Loucy (cell line): ENCODE measurements around the gene OR5A2.

ENCODE experiments used
- H2AFZ ChIP-seq: fragments of 200-600 bp; sonication (generic); 2 replicates; pipeline ENCODE4 v1.6.0; 2016; ENCODE audit warnings: antibody characterized with exemption, mild to moderate bottlenecking, low read length, moderate library complexity
- H3F3A ChIP-seq: fragments of 200-600 bp; 2 replicates; pipeline ENCODE4 v1.6.0; 2016; ENCODE audit warnings: antibody characterized with exemption, low read depth, mild to moderate bottlenecking
- H3K27me3 ChIP-seq: fragments of 200-600 bp; sonication (generic); 2 replicates; pipeline ENCODE4 v1.6.1; 2014; ENCODE audit warnings: low read length, mild to moderate bottlenecking; ENCODE audit not compliant: insufficient read depth, poor library complexity, severe bottlenecking
- H3K36me3 ChIP-seq: fragments of 200-600 bp; sonication (generic); 2 replicates; pipeline ENCODE4 v1.6.1; 2016; ENCODE audit warnings: low read length; ENCODE audit not compliant: insufficient read depth
- H3K4me1 ChIP-seq: fragments of 200-600 bp; sonication (generic); 2 replicates; pipeline ENCODE4 v1.5.1; 2014; ENCODE audit warnings: low read length, mild to moderate bottlenecking; ENCODE audit not compliant: insufficient read depth, poor library complexity, severe bottlenecking
- H3K4me2 ChIP-seq: fragments of 200-600 bp; sonication (generic); 2 replicates; pipeline ENCODE4 v1.6.0; 2014; ENCODE audit warnings: antibody characterized with exemption, low read length, low read depth, mild to moderate bottlenecking; ENCODE audit not compliant: poor library complexity, severe bottlenecking
- H3K4me3 ChIP-seq: fragments of 200-600 bp; sonication (generic); 2 replicates; pipeline ENCODE4 v1.5.1; 2014; ENCODE audit warnings: low read length, mild to moderate bottlenecking, mixed read lengths; ENCODE audit not compliant: poor library complexity, severe bottlenecking
- H3K79me2 ChIP-seq: fragments of 200-600 bp; sonication (generic); 2 replicates; pipeline ENCODE4 v1.6.1; 2014; ENCODE audit warnings: low read length; ENCODE audit not compliant: insufficient read depth
- H3K9ac ChIP-seq: fragments of 200-600 bp; sonication (generic); 2 replicates; pipeline ENCODE4 v1.6.0; 2014; ENCODE audit warnings: mild to moderate bottlenecking, low read depth, low read length, moderate library complexity; ENCODE audit not compliant: poor library complexity, severe bottlenecking
- H3K9me2 ChIP-seq: fragments of 200-600 bp; sonication (generic); replicated peaks from 2 replicates; pipeline ENCODE4 v1.6.1; 2016; ENCODE audit warnings: low read depth, low read length, mixed read lengths
- H3K9me3 ChIP-seq: fragments of 200-600 bp; sonication (generic); 2 replicates; pipeline ENCODE4 v1.6.1; 2014; ENCODE audit warnings: mild to moderate bottlenecking, antibody characterized with exemption, low read length, low read depth; ENCODE audit not compliant: insufficient read depth
- H4K20me1 ChIP-seq: fragments of 200-600 bp; sonication (generic); 2 replicates; pipeline ENCODE4 v1.6.0; 2014; ENCODE audit warnings: antibody characterized with exemption, low read length, mild to moderate bottlenecking; ENCODE audit not compliant: insufficient read depth, poor library complexity, severe bottlenecking
- CTCF ChIP-seq: fragments of 200-600 bp; sonication (generic); conservative IDR thresholded peaks from 2 replicates; pipeline ENCODE4 v1.5.1; 2014; ENCODE audit warnings: mild to moderate bottlenecking, antibody characterized with exemption, low read length
- EZH2phosphoT487 ChIP-seq: fragments of 200-600 bp; IDR thresholded peaks from 2 replicates; pipeline ENCODE4 v1.6.1; 2018; ENCODE audit warnings: antibody characterized with exemption, mild to moderate bottlenecking, moderate library complexity, borderline replicate concordance

Gene OR5A2

GRCh38 chr11:59426361-59427067, at the start of gene OR5A2:
OR5A2 (minus strand) TSS chr11:59426413; CDS start chr11:59422953, 3,460 bp downstream.
- Histone ChIP-seq H3K27me3 (no peaks in the 10 kb centered on the region), H2AFZ (no peak within 1 kb of the TSS), H3K9ac (no peak within 1 kb of the TSS), H3K9me3 (no peaks in the 10 kb centered on the region), H3K9me2 (no peaks in the 10 kb centered on the region), H3F3A (no peaks in the 10 kb centered on the region), H3K4me3 (no peak within 1 kb of the TSS), H3K4me1 (no peaks in the 10 kb centered on the region), H3K36me3 (no peaks in the 10 kb centered on the region), H3K79me2 (no peaks in the 10 kb centered on the region), H3K4me2 (no peak within 1 kb of the TSS), H4K20me1 (no peaks in the 10 kb centered on the region)
- no peak for TF ChIP-seq CTCF
- no peak for TF ChIP-seq EZH2phosphoT487

GRCh38 chr11:59475176-59475575, 49.0 kb upstream of the OR5A2 start:
- H3F3A ChIP-seq = no peaks in the 10 kb centered on the region
- H3K9me3 ChIP-seq = no peaks in the 10 kb centered on the region
- no peak overlapping the region for H2AFZ ChIP-seq
- no peaks in the 10 kb centered on the region for H4K20me1 ChIP-seq
- no peaks in the 10 kb centered on the region for H3K36me3 ChIP-seq
- H3K79me2 ChIP-seq = no peaks in the 10 kb centered on the region
- no peak overlapping the region for H3K4me3 ChIP-seq
- no peak for TF ChIP-seq CTCF
- no peak for TF ChIP-seq EZH2phosphoT487
- H3K4me2 ChIP-seq = no peak overlapping the region
- H3K27me3 ChIP-seq = no peaks in the 10 kb centered on the region
- no peak overlapping the region for H3K9ac ChIP-seq
- peaks cover 5% of the 10 kb centered on the region for H3K4me1 ChIP-seq
- no peaks in the 10 kb centered on the region for H3K9me2 ChIP-seq

GRCh38 chr11:59473015-59473414, 46.8 kb upstream of the OR5A2 start, which contains the start of gene OR4D10:
OR4D10 (plus strand) TSS chr11:59473315; CDS start chr11:59477430, 4,115 bp downstream.
- H3K4me1 ChIP-seq = peaks cover 5% of the 10 kb centered on the region
- no peak within 1 kb of the TSS for H3K4me2 ChIP-seq
- no peaks in the 10 kb centered on the region for H4K20me1 ChIP-seq
- H2AFZ ChIP-seq = no peak within 1 kb of the TSS
- no peaks in the 10 kb centered on the region for H3K79me2 ChIP-seq
- H3F3A ChIP-seq = no peaks in the 10 kb centered on the region
- H3K9me2 ChIP-seq = no peaks in the 10 kb centered on the region
- no peaks in the 10 kb centered on the region for H3K36me3 ChIP-seq
- no peaks in the 10 kb centered on the region for H3K9me3 ChIP-seq
- TF ChIP-seq CTCF = no peak
- TF ChIP-seq EZH2phosphoT487 = no peak
- H3K4me3 ChIP-seq = no peak within 1 kb of the TSS
- no peak within 1 kb of the TSS for H3K9ac ChIP-seq
- H3K27me3 ChIP-seq = no peaks in the 10 kb centered on the region
